Measurements from ENCODE around the gene SPINT1.

GRCh38 chr15:40836020-40836419 lies 7.8 kb upstream of the SPINT1 start:
- TF ChIP-seq EP300 (IDR thresholded peaks at IDR 0.05) (no peak), CTCF (IDR thresholded peaks at IDR 0.05) (no peak)
